OCI-M1 (cell line): ENCODE measurements around the gene SUN3.

Source experiments
- DNase-seq: peaks from one replicate; lab custom pipeline; 2025; lab: John Stamatoyannopoulos, UW

Gene SUN3

GRCh38 chr7:48028938-48029337 lies at the start of gene SUN3:
Gene SUN3, minus strand, starts transcription at chr7:48029107. Its CDS starts 169 bp downstream, at chr7:48028938.
- peak; percentile 3 for DNase-seq

GRCh38 chr7:48078470-48078869 lies 49.6 kb upstream of the SUN3 start:
- no peak for DNase-seq

- DNase-seq: no peak
These were observed 48.5 kb upstream of the SUN3 start for GRCh38 chr7:48077423-48077822.

- peak; percentile 51 for DNase-seq
These were observed 45.3 kb upstream of the SUN3 start for GRCh38 chr7:48074204-48074654.

- no peak for DNase-seq
These were observed 38.6 kb upstream of the SUN3 start for GRCh38 chr7:48067475-48067874.

GRCh38 chr7:48063985-48064384 lies 35.1 kb upstream of the SUN3 start:
- no peak for DNase-seq

- no peak for DNase-seq
These were observed 30.8 kb upstream of the SUN3 start for GRCh38 chr7:48059706-48060105.

GRCh38 chr7:48058990-48059389 lies 30.1 kb upstream of the SUN3 start:
- DNase-seq: no peak

GRCh38 chr7:48053736-48054135 lies 24.8 kb upstream of the SUN3 start:
- no peak for DNase-seq

GRCh38 chr7:48052748-48053147 lies 23.8 kb upstream of the SUN3 start:
- no peak for DNase-seq

GRCh38 chr7:48049850-48050249 lies 20.9 kb upstream of the SUN3 start:
- no peak for DNase-seq

- no peak for DNase-seq
These were observed 19.2 kb upstream of the SUN3 start for GRCh38 chr7:48048113-48048512.

GRCh38 chr7:48046458-48046857 lies 17.6 kb upstream of the SUN3 start:
- no peak for DNase-seq

GRCh38 chr7:48045195-48045765 lies 16.4 kb upstream of the SUN3 start:
- no peak for DNase-seq

GRCh38 chr7:48042636-48043035 lies 13.7 kb upstream of the SUN3 start:
- no peak for DNase-seq

- DNase-seq: no peak
These were observed 13.3 kb upstream of the SUN3 start for GRCh38 chr7:48042216-48042615.

GRCh38 chr7:48041653-48041970 lies 12.7 kb upstream of the SUN3 start:
- DNase-seq: no peak

GRCh38 chr7:48040944-48041652 lies 12.2 kb upstream of the SUN3 start:
- DNase-seq: no peak

- no peak for DNase-seq
These were observed 10.1 kb upstream of the SUN3 start for GRCh38 chr7:48038815-48039506.

GRCh38 chr7:48035967-48036478 lies 7.1 kb upstream of the SUN3 start:
- no peak for DNase-seq

- no peak for DNase-seq
These were observed 6.5 kb upstream of the SUN3 start, which contains the start of gene C7orf57 for GRCh38 chr7:48035301-48035966. Gene C7orf57, plus strand, starts transcription at chr7:48035543. Its CDS starts 766 bp downstream, at chr7:48036309.

GRCh38 chr7:48033922-48034321 lies 5.0 kb upstream of the SUN3 start:
- no peak for DNase-seq

- DNase-seq: no peak
These were observed 2.2 kb upstream of the SUN3 start for GRCh38 chr7:48031111-48031510.
